Gastrocnemius medialis (tissue), 4 donors: ENCODE results near the gene VAX1. TPM values are rescaled to one million over a fixed set of nuclear protein-coding genes. Genes with fewer than 3 reads are reported as not detected.

Experiments
- ATAC-seq, 2 donors: fragments of 150-250 bp; one replicate each; pipeline ENCODE4 v1.9.1; 2016
- DNase-seq, 2 donors: peaks; one replicate each; pipeline ENCODE4 v3.0.0-alpha.2; 2019
- H3K27ac ChIP-seq, 4 donors: fragments of 200-600 bp; sonication (generic); 1 replicate in 1 of 4; 2 replicates in 3 of 4; pipeline ENCODE4 v1.5.1; 2016 to 2018; ENCODE audit warnings: mild to moderate bottlenecking in 2 of 4, moderate library complexity in 1 of 4
- H3K27me3 ChIP-seq, 3 donors: fragments of 200-600 bp; sonication (generic) in 2 of 3; 1 replicate in 1 of 3; 2 replicates in 2 of 3; pipeline versions ENCODE4 v1.5.1 to v1.6.0; 2016 to 2019; ENCODE audit warnings: mild to moderate bottlenecking in 1 of 3, moderate library complexity in 1 of 3
- H3K36me3 ChIP-seq, 2 donors: fragments of 200-600 bp; sonication (generic) in 1 of 2; one replicate each; pipeline ENCODE4 v1.5.1; 2017 to 2018
- H3K4me1 ChIP-seq, 2 donors: fragments of 200-600 bp; sonication (generic) in 1 of 2; one replicate each; pipeline ENCODE4 v1.5.1; 2016 to 2017; ENCODE audit warnings: mild to moderate bottlenecking in 2 of 2
- H3K4me3 ChIP-seq, 4 donors: fragments of 200-600 bp; sonication (generic) in 3 of 4; 1 replicate in 1 of 4; 2 replicates in 3 of 4; pipeline ENCODE4 v1.5.1; 2016 to 2019; ENCODE audit warnings: mild to moderate bottlenecking in 2 of 4
- H3K9me3 ChIP-seq, 3 donors: fragments of 200-600 bp; sonication (generic) in 2 of 3; 1 replicate in 1 of 3; 2 replicates in 2 of 3; pipeline ENCODE4 v1.5.1; 2016 to 2019
- POLR2A ChIP-seq, 2 donors: fragments of 450-650 bp; IDR thresholded peaks; one replicate each; pipeline ENCODE4 v1.6.1; 2017; ENCODE audit warnings: antibody characterized with exemption in 2 of 2, mild to moderate bottlenecking in 2 of 2, moderate library complexity in 2 of 2
- in situ Hi-C, 4 donors: fragments of 200-750 bp; cut with MboI; loops; one replicate each; pipeline versions ENCODE4 v1.15.0 to v1.8.0; 2017; ENCODE audit warnings: low sequenced_read_pairs in 4 of 4
- intact Hi-C: fragments of 100-400 bp; cut with DNase I; formaldehyde crosslinking; loops from one replicate; pipeline ENCODE4 v1.15.1; 2023; ENCODE audit warnings: low total_unique reads
- total RNA-seq, 4 donors: library from RNA; depleted of rRNA; stranded (reverse); fragments of >200 nt; gene quantifications; one replicate each; pipeline versions ENCODE4 v1.1.0 to v1.2.3, GENCODE V29; 2016
- TF ChIP-seq, protein P1 (sequence below), 5 experiments: fragments of 450-650 bp in 3 of 5; fragments of 200-600 bp in 2 of 5; sonication (generic) in 2 of 5; IDR thresholded peaks in 4 of 5; conservative IDR thresholded peaks in 1 of 5; 1 replicate in 4 of 5; 2 replicates in 1 of 5; pipeline ENCODE4 v1.5.1; 2016 to 2019; ENCODE audit warnings: antibody characterized with exemption in 5 of 5, mild to moderate bottlenecking in 3 of 5, moderate library complexity in 3 of 5

The VAX1 gene
- total RNA-seq, 4 donors from 2014 or later: not detected

GRCh38 chr10:117143103-117143823, 5.2 kb upstream of the VAX1 start:
- DNase-seq: no peak

DNA sequence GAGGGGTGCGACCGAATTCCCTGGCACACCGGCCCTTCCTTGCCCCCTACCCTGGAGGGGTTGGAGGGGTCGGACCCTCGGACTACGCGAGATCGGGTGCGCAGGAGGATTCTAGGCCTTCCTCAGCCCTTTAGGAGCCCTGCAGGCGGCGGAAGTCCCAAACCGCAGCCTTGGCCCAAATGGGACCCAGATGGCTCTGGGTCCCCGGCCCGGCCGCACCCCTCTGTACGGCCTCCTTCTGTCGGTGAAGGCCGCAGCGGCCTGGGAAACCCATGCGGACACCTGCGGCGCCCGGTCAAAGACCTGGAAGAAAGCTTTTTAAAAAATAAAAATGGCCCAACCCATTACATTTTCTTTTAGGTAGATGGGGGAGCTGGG, 2.4 kb upstream of the VAX1 start:
- H3K27ac ChIP-seq: no peak overlapping the region
- H3K36me3 ChIP-seq: no peaks in the 10 kb centered on the region
- TF ChIP-seq, protein P1, sequence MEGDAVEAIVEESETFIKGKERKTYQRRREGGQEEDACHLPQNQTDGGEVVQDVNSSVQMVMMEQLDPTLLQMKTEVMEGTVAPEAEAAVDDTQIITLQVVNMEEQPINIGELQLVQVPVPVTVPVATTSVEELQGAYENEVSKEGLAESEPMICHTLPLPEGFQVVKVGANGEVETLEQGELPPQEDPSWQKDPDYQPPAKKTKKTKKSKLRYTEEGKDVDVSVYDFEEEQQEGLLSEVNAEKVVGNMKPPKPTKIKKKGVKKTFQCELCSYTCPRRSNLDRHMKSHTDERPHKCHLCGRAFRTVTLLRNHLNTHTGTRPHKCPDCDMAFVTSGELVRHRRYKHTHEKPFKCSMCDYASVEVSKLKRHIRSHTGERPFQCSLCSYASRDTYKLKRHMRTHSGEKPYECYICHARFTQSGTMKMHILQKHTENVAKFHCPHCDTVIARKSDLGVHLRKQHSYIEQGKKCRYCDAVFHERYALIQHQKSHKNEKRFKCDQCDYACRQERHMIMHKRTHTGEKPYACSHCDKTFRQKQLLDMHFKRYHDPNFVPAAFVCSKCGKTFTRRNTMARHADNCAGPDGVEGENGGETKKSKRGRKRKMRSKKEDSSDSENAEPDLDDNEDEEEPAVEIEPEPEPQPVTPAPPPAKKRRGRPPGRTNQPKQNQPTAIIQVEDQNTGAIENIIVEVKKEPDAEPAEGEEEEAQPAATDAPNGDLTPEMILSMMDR (IDR thresholded peaks at IDR 0.05 in 4 of 5, conservative IDR thresholded peaks at IDR 0.05 in 1 of 5): no peak
- TF ChIP-seq POLR2A (IDR thresholded peaks at IDR 0.05): no peak
- ATAC-seq (no peak), DNase-seq (no peak)
- in situ Hi-C loops: no loop called here
- intact Hi-C loops: no loop called here
- no peak overlapping the region for H3K4me3 ChIP-seq
- H3K4me1 ChIP-seq: peaks cover 0 to 7% of the 10 kb centered on the region in 2 donors
- H3K9me3 ChIP-seq: peaks cover 0 to 4% (median 0%) of the 10 kb centered on the region in 3 donors
- H3K27me3 ChIP-seq: peaks cover 62 to 86% (median 73%) of the 10 kb centered on the region in 3 donors

More at GRCh38 chr10:117143103-117143823, 5.2 kb upstream of the VAX1 start:
- no peak for TF ChIP-seq POLR2A (IDR thresholded peaks at IDR 0.05)
- TF ChIP-seq, protein P1 (IDR thresholded peaks at IDR 0.05 in 4 of 5, conservative IDR thresholded peaks at IDR 0.05 in 1 of 5): no peak
- intact Hi-C loops: no loop called here
- no peak for ATAC-seq
- in situ Hi-C loops: no loop called here
- H3K4me3 ChIP-seq: no peak overlapping the region
- H3K27ac ChIP-seq: no peak overlapping the region
- no peaks in the 10 kb centered on the region for H3K36me3 ChIP-seq
- H3K9me3 ChIP-seq: peaks cover 0 to 4% (median 0%) of the 10 kb centered on the region in 3 donors
- H3K27me3 ChIP-seq: peaks cover 35 to 72% (median 50%) of the 10 kb centered on the region in 3 donors
- no peaks in the 10 kb centered on the region for H3K4me1 ChIP-seq

DNA sequence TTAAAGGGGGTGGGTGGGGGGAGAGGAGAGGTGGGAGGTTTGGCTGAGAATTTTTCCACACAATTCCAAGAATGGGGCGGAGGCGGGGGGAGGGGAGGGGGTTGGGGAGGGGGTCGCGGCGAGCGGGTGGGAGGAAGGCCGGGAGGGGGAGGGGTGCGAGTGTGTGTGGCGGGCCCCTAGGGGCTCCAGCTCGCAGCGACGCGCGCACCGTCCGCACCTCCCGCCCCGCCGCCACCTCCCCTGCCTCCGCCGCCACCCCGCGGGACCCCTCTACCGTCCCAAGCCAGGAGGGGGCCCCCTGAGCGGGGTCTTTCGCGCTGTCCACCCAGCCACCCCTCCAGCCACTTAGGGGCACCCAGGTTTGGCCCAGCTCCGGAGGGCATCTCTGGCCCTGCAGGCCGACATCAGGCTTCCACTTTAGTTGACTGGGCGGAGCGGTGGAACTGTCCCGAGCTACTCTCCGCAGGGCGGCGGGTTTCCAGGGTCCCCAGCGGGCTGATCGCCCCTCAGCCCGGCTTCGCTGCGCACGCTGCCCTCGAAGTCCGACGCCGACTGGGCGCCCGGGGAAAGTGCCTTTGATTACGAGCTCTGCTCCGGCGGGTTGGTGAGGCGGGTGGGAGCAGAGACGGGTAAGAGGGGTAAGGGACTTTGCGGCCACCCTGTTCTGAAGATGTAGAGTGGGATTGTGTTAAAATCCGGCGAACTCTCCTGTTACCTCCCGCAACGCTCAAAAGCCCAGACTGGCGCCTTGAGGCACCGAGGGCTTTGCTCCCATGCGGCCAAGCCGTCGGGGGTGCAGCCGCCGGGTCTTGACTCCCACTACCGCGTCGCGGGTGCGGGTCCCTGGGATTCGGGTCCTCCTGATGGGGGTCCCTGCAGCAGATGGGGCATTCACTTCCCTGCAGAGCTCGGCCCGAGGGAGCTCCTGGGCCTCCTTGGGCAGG, 1.8 kb upstream of the VAX1 start:
- peaks cover 0 to 2% (median 0%) of the 10 kb centered on the region in 3 donors for H3K9me3 ChIP-seq
- TF ChIP-seq, protein P1 (IDR thresholded peaks at IDR 0.05 in 4 of 5, conservative IDR thresholded peaks at IDR 0.05 in 1 of 5): no peak
- no peak for TF ChIP-seq POLR2A (IDR thresholded peaks at IDR 0.05)
- ATAC-seq (no peak), DNase-seq (no peak)
- H3K36me3 ChIP-seq: no peaks in the 10 kb centered on the region
- in situ Hi-C loops (no loop called here), intact Hi-C loops (no loop called here)
- peaks cover 68 to 86% (median 78%) of the 10 kb centered on the region in 3 donors for H3K27me3 ChIP-seq
- no peak overlapping the region for H3K4me3 ChIP-seq
- peaks cover 0 to 7% of the 10 kb centered on the region in 2 donors for H3K4me1 ChIP-seq
- H3K27ac ChIP-seq: no peak overlapping the region

DNA sequence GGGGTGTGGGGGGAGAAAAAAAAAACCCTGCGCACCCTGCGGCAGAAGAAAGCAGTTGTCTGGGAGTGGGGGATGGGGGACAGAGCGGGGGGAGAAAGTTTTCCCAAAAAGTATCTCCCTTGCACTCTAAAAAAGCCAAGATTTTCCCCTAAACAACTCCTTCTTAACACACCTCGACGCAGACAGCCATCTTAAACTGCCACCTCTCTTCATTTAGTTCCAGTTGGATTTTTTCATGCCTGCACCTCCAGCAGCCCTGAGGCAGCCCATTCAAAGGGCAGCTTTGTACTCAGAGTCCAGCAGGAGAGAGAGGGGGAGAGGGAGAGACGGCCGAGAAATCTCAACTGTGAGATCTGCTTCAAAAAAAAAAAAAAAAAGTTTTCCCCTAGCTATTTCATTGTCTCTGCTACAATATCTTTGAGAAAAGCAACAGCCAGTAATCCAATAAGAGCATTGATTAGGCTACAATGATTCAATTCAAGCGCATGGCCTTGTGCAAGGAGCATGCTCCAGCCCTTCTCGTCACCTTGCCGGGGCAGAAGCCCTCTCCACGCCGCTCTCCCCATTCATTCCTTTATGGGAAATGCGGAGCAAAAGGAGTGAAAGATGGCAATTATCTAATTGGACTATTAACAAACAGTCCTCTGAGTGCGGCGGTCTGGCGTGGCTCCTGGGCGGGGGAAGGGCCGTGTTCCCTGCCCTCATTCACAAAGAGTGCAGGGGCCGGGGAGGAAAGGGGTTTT, 939 bp upstream of the VAX1 start:
- no peaks in the 10 kb centered on the region for H3K9me3 ChIP-seq
- no peak overlapping the region for H3K4me3 ChIP-seq
- no peak overlapping the region for H3K27ac ChIP-seq
- no peaks in the 10 kb centered on the region for H3K36me3 ChIP-seq
- intact Hi-C loops (no loop called here), in situ Hi-C loops (no loop called here)
- DNase-seq (no peak), ATAC-seq (no peak)
- H3K27me3 ChIP-seq: peaks cover 74 to 83% (median 83%) of the 10 kb centered on the region in 3 donors
- peaks cover 0 to 7% of the 10 kb centered on the region in 2 donors for H3K4me1 ChIP-seq
- TF ChIP-seq, protein P1 (IDR thresholded peaks at IDR 0.05 in 4 of 5, conservative IDR thresholded peaks at IDR 0.05 in 1 of 5): no peak
- no peak for TF ChIP-seq POLR2A (IDR thresholded peaks at IDR 0.05)
